HTERT RPE-1 (cell line): Measurements from ENCODE around the gene NSD1.

Experiments
- in situ Hi-C: fragments of 300-500 bp; cut with MboI; formaldehyde crosslinking; loops from 4 replicates; pipeline ENCODE4 v1.14.3; 2020; ENCODE audit warnings: low sequenced_read_pairs

The NSD1 gene

DNA sequence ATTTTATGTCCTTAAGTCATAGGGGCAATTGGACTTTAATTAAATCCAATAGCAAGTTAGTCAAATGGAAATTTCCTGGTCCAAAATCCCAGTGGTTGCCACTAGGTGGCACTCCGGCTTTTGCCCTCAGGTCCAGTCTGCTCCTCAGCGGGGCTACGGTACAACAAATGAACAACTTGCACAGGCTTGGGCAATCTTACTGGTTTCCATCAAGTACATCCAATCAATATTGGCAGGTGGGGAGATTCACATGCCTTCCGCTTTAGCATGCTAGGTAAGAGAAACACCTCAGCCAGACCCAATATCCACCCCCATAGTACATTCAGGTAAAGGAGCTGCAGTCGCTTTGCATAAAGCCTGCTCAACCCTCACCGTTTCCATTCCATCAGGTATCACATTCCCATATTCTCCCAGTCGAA lies 184.4 kb downstream of the NSD1 start:
- in situ Hi-C loops, result no loop called here

GRCh38 chr5:177319913-177320588 lies 186.5 kb downstream of the NSD1 start:
- in situ Hi-C loops, result no loop called here

DNA sequence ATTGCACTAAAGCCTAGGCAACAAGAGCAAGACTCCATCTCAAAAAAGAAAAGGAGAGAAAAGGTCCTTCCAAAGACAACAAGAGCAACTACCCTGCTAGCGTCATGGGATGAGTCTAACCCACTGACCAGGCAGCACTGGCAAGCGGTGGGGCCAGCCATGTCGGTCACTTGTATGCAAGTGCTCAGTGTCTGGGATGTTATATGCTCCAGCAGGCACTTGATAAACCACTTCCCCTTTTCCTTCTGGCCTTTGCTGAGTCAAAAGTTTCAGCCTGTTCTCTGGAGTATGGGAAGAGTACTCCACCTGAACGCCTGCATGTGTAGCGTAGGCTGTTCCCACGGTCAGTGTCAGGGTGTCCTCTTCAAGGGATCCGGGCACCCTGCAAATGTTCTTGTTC lies 187.3 kb downstream of the NSD1 start:
- in situ Hi-C loops, result no loop called here

DNA sequence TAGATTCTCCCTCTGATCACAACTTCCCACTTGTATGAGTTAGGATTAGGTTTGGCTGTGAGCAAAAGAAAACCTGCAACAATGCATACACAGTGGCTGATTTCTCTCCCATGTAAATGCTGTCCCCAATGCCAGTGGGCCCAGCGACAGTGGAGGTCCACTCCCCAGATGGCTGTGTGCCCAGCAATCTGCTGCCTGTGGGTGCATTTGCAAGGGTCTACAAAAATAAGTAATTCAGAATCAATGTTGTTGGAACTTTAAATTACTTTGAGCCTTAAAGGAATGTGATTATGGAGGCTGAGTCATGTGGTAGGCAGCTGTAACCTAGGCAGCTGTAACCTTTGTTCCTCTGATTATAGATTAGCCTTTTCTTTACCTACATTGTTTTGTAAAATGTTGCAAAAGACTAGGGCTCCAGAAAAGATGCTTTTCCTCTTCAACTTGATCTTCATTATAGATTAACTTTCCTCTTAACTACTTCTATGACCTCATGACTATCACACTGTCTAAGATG lies 192.4 kb downstream of the NSD1 start:
- in situ Hi-C loops, result no loop called here

DNA sequence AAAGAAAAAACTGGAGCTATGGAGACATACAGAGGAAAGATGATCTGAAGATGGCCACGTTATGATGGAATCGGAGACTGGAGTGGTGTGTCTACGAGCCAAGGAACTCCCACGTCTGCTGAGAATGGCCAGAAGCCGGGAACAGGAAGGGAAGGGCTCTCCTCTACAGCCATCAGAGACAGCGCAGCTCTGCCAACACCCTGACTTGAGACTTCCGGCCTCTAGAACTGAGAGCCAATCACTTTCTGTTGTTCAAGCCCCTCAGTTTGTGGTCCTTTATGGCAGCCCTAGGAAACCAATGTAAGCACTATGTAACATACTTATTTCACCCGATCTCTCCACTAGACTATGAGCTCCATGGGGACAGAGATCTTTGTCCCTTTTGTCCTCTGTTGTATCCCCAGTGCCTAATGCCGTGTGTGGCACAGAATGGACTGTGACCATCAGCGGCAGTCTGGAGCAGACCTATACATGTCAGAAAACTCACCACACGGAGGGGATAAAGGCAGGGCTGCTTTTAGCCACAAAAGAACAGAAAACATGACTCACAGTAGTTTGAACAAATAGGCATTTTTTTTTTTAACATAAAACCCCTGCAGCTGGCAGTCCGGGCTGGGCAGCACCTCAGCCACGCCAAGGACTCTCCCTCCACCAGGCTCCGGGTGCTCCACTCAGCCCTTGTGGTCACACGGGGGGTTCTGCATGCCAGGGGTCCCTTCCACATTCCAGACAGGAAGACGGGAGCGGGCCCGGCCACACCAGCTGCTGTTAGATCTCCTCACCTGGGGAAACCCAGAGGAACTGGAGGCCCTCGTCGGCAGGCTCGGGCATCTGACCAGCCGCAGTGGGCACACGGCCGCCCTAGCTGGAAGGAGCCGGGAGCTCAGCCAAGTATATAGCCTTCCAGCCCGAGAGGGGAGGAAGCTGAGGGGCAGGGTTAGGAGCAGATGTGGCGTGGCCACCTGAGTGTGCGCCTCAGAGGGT lies 194.3 kb downstream of the NSD1 start:
- in situ Hi-C loops, result no loop called here

DNA sequence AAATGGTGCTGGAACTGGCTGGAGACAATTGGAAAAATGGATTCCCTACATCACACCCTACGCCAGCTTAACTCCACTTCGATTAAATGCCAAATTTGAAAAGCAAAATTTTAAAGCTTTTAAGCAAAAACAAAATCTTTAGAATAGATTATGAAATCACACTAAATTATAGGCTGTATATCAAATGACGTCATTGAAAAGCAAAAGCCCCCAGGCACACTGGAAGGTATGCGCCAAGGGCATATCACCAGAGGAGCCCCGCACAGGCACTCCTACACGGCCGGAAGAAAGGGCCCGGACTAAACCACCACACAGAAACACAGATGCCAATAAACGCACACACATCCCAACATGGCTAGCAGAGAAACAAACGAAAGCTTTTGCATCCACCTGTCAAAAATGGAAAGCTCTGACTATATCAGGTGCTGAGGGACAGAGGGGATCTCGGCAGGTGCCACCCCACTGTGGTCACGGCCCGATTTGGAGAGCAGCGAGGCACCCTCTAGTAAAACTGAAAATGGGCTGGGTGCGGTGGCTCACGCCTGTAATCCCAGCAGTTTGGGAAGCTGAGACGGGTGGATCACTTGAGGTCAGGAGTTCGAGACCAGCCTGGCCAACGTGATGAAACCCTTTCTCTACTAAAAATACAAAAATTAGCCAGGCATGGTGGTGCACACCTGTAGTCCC lies 195.1 kb downstream of the NSD1 start:
- in situ Hi-C loops, result no loop called here

GRCh38 chr5:177329883-177330282 lies 196.3 kb downstream of the NSD1 start:
- in situ Hi-C loops, result no loop called here

- in situ Hi-C loops, result no loop called here
Observed at GRCh38 chr5:177330991-177331842, 197.6 kb downstream of the NSD1 start.

DNA sequence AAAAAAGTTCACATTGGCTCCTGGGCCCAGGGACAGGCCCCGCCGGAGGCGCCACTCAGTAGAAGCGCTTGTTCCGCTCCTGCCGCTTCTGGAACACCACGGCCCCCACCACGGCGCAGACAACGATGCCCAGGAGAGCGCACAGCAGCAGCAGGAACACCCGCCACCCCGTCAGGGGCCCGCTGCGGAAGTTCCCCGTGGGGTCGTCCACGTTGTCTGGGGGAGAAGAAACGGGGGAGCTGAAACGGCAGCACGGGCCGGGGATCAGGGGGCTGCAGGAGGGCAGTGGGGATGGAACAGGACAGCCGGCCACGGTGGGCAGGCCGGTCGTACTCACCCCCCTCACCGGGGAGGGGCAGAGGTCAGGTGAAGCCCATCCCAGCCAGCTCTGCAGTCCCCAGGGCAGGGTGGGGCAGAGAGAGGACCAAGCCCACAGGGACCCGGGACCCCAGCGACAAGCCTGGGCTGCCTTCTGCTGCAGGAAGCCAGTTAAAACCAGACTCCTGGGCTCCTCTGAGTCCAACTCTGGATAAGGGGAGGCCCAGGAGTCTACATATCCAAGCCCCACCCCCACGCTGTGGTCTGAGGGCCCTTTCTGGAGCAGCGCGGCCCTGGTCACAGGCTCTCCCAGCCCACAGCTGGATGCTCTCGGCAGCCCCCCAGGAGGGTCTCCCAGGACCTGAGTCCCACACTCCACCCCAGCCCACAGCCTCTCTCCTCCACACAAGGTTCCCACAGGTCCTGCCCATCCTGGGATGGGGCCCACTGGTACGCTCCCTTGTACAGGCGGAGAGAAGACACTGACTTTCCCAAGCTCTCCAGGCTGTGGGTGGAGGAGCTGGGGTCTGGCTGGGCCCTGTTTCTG lies 198.7 kb downstream of the NSD1 start:
- in situ Hi-C loops, result no loop called here

DNA sequence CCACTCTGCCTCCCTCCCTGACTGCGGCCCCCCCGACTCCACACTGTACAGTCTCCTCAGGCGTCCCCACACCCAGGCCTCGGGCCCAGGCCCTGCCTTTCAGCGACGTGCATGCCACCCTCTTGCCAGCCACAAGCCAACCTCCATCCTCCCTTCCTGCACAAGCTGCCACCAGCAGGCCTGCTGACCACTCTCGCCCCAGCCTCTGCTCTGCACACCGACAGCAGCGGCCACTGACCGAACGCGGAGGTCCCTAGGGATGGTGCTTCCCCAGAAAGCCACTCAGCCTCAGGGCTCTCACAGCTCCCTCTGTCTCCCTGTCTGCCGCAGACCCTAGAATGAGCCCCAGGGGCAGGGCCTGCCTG lies 199.3 kb downstream of the NSD1 start:
- in situ Hi-C loops, result no loop called here

DNA sequence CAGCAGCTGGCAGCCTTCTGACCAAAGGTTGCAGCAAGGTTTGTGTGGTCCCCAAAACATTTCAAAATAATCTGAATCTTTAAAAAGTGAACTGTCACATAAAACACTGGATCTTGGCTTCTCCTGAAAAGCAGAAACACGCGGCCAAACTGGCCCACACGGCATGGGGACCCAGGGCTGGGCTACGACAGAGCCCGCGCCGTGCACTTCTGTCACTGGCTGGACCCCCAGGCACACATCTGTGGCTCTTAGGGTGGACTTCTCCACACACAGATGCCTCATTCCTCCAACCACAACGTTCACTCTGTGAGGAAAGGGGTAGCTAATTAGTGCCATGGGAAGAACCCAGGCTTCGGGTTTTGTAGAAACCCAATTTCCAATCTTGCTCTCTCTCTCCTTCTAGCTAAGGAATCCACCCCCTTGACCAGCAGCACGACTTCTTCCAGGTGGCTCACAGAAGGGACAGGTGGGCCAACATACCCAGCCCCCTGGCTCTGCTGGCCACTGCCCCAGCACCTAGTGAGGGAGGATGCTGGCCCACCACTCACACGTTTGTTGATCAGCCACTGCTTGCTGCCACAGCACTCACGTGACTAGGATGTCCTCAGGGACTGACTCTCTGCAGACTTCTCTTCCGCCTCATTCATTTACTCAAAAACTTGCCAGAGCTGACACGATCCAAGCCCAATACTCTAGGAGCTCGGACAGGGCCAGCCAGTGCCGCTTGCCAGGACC lies 200.0 kb downstream of the NSD1 start:
- in situ Hi-C loops, result no loop called here

DNA sequence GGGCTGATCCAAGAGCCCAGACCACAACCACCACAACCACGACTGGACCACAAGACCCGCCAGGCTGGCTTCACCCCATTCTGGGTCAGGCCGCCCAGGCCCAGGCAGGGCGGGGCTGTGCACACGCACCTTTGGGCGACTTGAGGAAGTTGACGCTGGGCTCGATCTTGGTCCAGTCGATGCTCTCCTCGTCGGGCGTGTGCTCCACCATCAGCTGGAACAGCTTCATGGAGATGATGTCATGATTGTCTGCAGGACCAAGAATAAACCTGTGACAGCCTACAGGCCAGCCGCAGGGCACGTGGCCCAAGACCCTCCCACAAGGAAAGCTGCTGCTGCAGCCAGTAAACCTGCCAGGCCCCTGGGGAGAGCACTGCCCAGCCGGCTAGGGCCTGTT lies 200.6 kb downstream of the NSD1 start:
- in situ Hi-C loops, result no loop called here

DNA sequence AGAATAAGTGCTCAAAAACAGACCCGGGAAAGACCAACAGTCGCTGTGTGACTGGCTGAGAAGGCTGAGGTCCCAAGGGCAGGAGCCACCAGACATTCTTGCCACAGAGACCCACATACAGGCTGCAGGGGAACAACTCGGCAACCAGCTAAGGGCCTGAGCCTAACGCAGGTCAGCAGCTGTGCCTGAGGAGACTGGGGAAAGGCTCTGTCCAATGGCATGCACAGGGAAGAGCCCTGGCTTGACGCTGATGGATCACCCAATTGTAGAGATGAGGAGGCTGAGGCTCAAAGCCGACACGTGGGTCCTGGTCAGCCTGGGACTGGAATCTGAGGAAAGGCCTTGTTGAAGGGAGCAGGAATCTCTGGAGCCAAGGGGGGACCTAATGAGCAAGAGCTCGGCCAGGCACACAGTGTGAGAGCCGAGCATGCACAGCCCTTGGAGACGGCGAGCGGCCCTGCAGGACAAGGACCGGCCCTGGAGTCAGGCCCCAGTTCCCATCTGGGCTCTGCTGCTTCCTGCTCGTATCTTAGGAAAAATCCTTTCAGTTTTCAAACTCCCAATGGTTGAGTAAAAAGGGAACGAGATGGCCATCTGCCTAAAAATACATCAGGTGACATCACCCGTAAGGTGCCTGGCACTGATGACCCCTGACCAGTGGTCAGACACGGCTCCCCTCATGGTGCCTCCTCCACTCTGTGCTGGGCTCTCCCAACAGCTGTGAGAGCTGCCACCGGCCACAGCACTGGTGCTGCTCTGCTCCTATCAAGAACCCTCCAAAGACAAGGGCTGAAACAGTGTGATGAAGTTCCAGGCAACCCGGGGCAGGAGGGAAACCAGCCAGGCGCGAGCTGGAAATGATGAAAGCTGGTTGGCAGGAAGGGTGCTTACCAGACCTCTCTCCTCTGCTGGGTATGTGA lies 201.5 kb downstream of the NSD1 start:
- in situ Hi-C loops, result no loop called here

- in situ Hi-C loops, result no loop called here
Observed at GRCh38 chr5:177335701-177336065, 202.1 kb downstream of the NSD1 start.

GRCh38 chr5:177336112-177336511 lies 202.5 kb downstream of the NSD1 start:
- in situ Hi-C loops, result no loop called here

- in situ Hi-C loops, result no loop called here
Observed at GRCh38 chr5:177336603-177337494, 203.3 kb downstream of the NSD1 start.
